ENCODE data around the gene DCHS2. TPM values are rescaled to one million over a fixed set of nuclear protein-coding genes. Genes with fewer than 3 reads are reported as not detected.

Gene DCHS2
- total RNA-seq, 2 experiments from 2014 or later = 0.16 to 0.22 TPM

- Histone ChIP-seq H3K9me3 (ENCODE audit: control insufficient read depth in 1 of 2, insufficient read depth in 1 of 2, low read length in 2 of 2) (no peaks in the 10 kb centered on the region), H3K4me1 (ENCODE audit: insufficient read depth, low read length) (no peaks in the 10 kb centered on the region), H3K36me3 (ENCODE audit: insufficient read depth, low read length) (no peaks in the 10 kb centered on the region), H3K27ac (ENCODE audit: low read depth in 1 of 2, low read length in 2 of 2) (no peak overlapping the region), H3K4me3 (ENCODE audit: low read length) (no peak overlapping the region), H3K27me3 (ENCODE audit: control insufficient read depth in 1 of 2, insufficient read depth in 2 of 2, low read length in 2 of 2) (peaks cover 0 to 8% of the 10 kb centered on the region in 2 experiments)
- ATAC-seq (ENCODE audit: poor library complexity) (no peak), DNase-seq (no peak)
- no peaks in the 10 kb centered on the region for H3K36me3 Mint-ChIP-seq (ENCODE audit: low read depth)
- no peaks in the 10 kb centered on the region for H3K9me3 Mint-ChIP-seq
- intact Hi-C loops (cut with DNase I, micrococcal nuclease) = no loop called here
- H3K4me3 Mint-ChIP-seq = no peak overlapping the region
- H3K27ac Mint-ChIP-seq = no peak overlapping the region
- ChIA-PET POLR2A (no interaction called here), CTCF (no interaction called here)
- TF ChIP-seq, protein P1, sequence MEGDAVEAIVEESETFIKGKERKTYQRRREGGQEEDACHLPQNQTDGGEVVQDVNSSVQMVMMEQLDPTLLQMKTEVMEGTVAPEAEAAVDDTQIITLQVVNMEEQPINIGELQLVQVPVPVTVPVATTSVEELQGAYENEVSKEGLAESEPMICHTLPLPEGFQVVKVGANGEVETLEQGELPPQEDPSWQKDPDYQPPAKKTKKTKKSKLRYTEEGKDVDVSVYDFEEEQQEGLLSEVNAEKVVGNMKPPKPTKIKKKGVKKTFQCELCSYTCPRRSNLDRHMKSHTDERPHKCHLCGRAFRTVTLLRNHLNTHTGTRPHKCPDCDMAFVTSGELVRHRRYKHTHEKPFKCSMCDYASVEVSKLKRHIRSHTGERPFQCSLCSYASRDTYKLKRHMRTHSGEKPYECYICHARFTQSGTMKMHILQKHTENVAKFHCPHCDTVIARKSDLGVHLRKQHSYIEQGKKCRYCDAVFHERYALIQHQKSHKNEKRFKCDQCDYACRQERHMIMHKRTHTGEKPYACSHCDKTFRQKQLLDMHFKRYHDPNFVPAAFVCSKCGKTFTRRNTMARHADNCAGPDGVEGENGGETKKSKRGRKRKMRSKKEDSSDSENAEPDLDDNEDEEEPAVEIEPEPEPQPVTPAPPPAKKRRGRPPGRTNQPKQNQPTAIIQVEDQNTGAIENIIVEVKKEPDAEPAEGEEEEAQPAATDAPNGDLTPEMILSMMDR (IDR thresholded peaks at IDR 0.05) = no peak
- H3K27me3 Mint-ChIP-seq = peaks cover 45% of the 10 kb centered on the region
- H3K4me1 Mint-ChIP-seq (ENCODE audit: low read depth) = no peaks in the 10 kb centered on the region
Measured at GRCh38 chr4:154234576-154234975, 257.0 kb downstream of the DCHS2 start.

GRCh38 chr4:154231806-154232478 lies 259.7 kb downstream of the DCHS2 start:
- ChIA-PET POLR2A (no interaction called here), CTCF (no interaction called here)
- intact Hi-C loops (cut with DNase I, micrococcal nuclease) = no loop called here
- Histone ChIP-seq H3K4me1 (ENCODE audit: insufficient read depth, low read length) (no peaks in the 10 kb centered on the region), H3K36me3 (ENCODE audit: insufficient read depth, low read length) (no peaks in the 10 kb centered on the region), H3K4me3 (ENCODE audit: low read length) (no peak overlapping the region), H3K9me3 (ENCODE audit: control insufficient read depth in 1 of 2, insufficient read depth in 1 of 2, low read length in 2 of 2) (no peaks in the 10 kb centered on the region), H3K27ac (ENCODE audit: low read depth in 1 of 2, low read length in 2 of 2) (no peak overlapping the region), H3K27me3 (ENCODE audit: control insufficient read depth in 1 of 2, insufficient read depth in 2 of 2, low read length in 2 of 2) (peaks cover 0 to 22% of the 10 kb centered on the region in 2 experiments)
- Mint-ChIP-seq H3K4me3 (no peak overlapping the region), H3K27ac (no peak overlapping the region), H3K27me3 (peaks cover 52% of the 10 kb centered on the region), H3K36me3 (ENCODE audit: low read depth) (no peaks in the 10 kb centered on the region), H3K4me1 (ENCODE audit: low read depth) (no peaks in the 10 kb centered on the region), H3K9me3 (peaks cover 3% of the 10 kb centered on the region)
- ATAC-seq (ENCODE audit: poor library complexity) = no peak
- TF ChIP-seq, protein P1 (IDR thresholded peaks at IDR 0.05) = no peak
- DNase-seq = no peak

DNA sequence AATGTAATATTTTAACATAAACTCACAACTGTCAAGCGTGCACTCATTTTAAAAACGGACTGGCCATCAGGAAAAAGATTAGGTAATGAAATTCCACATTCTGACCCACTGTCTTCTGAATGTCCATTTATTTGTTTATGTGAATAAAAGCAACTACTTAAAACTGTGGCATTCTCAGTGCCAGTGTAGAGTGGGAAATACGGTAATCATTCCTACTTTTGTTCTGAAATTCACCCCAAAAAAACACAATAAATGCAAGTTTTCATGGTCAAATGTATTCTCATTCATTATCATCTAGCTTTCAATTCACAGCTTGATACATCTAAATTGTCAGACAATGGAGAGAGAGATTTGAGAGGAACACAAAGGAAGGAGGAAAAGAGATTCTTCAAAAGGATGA lies 260.9 kb downstream of the DCHS2 start:
- Histone ChIP-seq H3K9me3 (ENCODE audit: control insufficient read depth in 1 of 2, insufficient read depth in 1 of 2, low read length in 2 of 2) (no peaks in the 10 kb centered on the region), H3K27ac (ENCODE audit: low read depth in 1 of 2, low read length in 2 of 2) (no peak overlapping the region), H3K27me3 (ENCODE audit: control insufficient read depth in 1 of 2, insufficient read depth in 2 of 2, low read length in 2 of 2) (peaks cover 0 to 22% of the 10 kb centered on the region in 2 experiments), H3K4me1 (ENCODE audit: insufficient read depth, low read length) (no peaks in the 10 kb centered on the region), H3K36me3 (ENCODE audit: insufficient read depth, low read length) (no peaks in the 10 kb centered on the region), H3K4me3 (ENCODE audit: low read length) (no peak overlapping the region)
- Mint-ChIP-seq H3K4me3 (no peak overlapping the region), H3K27me3 (peaks cover 42% of the 10 kb centered on the region), H3K36me3 (ENCODE audit: low read depth) (no peaks in the 10 kb centered on the region), H3K9me3 (peaks cover 3% of the 10 kb centered on the region), H3K4me1 (ENCODE audit: low read depth) (no peaks in the 10 kb centered on the region), H3K27ac (no peak overlapping the region)
- intact Hi-C loops (cut with DNase I, micrococcal nuclease) = no loop called here
- no peak for DNase-seq
- ChIA-PET CTCF (no interaction called here), POLR2A (no interaction called here)
- TF ChIP-seq, protein P1 (IDR thresholded peaks at IDR 0.05) = no peak
- no peak for ATAC-seq (ENCODE audit: poor library complexity)
